GM21576 (cell line): Measurements from ENCODE around the gene HOXD8.
A peak's percentile ranks its signal among the peaks of the same experiment; 100 is the strongest.

Source experiments
- ATAC-seq: cut with Tn5 transposase; IDR thresholded peaks from one replicate; pipeline ENCODE4 v1.9.1; 2021; ENCODE audit warnings: mild to moderate bottlenecking, moderate library complexity; ENCODE audit not compliant: unreplicated experiment

Gene HOXD8

GRCh38 chr2:176128172-176128981 is 1.1 kb upstream of the HOXD8 start:
- ATAC-seq, result no peak

DNA sequence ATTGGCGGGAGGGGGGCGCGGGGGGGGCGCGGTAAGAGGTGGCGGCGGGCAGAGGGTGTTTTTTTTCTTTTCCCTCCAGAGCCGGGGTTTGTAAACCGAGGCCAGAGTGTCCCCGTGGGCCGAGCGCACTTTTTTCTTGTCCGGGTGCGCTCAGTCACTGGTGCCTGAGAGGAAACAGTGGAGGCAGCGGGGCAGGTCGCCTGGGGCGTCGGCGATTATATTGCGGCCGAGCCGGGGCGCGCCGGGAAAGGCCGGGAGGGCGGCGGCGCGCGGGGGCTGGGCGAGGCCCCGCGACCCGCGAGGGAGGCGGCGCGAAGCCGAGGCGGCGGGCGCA is 275 bp downstream of the HOXD8 start:
- no peak for ATAC-seq

GRCh38 chr2:176130147-176130956 is 847 bp downstream of the HOXD8 start:
- no peak for ATAC-seq

DNA sequence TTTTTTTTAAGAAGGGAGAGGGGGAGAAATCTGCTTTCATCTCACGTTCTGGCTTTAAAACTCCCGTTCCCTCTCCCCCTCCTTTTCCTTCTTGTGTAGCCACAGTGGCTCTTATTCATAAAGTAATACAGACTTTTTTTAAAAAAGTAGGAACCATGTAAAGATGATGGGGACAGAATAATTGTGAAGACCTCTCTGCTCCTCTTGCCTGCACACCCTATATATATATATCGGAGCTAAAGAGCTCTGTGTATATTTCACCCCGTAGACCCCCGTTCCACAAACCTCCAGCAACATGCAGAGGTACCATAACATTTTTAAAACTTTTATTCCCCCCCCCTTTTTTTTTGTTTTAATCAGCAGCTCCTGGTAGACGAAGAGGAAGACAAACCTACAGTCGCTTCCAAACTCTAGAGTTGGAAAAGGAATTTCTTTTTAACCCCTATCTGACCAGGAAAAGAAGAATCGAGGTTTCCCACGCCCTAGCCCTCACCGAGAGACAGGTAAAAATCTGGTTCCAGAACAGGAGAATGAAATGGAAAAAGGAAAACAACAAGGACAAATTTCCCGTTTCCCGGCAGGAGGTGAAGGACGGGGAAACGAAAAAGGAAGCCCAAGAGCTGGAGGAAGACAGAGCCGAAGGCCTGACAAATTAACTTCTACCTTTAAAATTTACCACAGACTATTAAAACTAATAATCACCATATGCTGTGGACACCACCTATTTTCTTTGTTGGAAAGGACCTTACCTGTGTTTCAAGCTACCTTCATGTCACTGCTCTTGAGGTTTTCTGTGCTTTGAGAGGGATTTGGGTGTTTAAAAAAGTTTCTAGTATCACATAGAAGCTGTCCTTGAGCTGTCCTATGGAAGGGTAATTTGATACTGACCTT is 1.7 kb downstream of the HOXD8 start:
- ATAC-seq, result no peak

GRCh38 chr2:176131848-176132158 is 2.3 kb downstream of the HOXD8 start:
- ATAC-seq, result no peak

- no peak for ATAC-seq
These were observed 3.0 kb downstream of the HOXD8 start for GRCh38 chr2:176132205-176133171.

GRCh38 chr2:176133389-176133788 is 3.9 kb downstream of the HOXD8 start:
- no peak for ATAC-seq

DNA sequence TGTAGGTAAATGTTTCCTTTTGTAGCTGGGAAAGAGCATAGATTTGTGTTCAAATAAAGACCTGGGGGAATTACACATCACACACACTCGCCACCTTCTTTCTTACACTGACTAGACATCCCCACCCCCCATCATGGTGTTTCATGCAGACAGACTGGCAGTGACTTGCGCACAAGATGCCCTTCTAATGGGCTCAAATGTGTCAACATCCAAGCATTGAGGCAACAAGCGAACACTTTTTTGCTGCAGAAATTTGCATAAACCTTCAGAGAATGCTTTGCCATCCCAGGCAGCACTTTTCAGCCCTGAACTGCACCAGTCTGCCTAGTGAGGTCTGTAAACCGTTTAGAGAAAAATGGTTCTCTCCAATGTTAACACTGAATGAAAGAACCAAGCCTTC is 4.5 kb downstream of the HOXD8 start:
- ATAC-seq, result no peak

DNA sequence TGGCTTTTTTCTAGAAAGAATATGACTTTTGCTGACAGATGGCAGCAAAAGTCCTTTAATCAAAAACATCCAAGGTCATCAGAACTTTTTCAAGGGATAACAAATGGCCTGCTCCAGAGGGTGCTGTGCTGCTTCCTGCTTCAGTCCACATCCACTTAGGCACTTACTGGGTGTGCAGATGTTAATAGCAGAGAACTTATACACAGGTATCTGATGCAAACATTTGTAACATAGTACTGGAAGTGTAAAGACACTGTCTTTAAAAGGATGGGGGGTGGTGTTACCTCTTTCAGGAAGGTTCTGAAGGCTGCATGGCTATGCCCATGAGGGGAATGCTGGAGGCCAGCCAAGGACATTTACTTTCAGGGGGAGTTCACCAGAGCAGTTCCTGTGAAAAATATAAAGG is 5.5 kb downstream of the HOXD8 start:
- no peak for ATAC-seq

DNA sequence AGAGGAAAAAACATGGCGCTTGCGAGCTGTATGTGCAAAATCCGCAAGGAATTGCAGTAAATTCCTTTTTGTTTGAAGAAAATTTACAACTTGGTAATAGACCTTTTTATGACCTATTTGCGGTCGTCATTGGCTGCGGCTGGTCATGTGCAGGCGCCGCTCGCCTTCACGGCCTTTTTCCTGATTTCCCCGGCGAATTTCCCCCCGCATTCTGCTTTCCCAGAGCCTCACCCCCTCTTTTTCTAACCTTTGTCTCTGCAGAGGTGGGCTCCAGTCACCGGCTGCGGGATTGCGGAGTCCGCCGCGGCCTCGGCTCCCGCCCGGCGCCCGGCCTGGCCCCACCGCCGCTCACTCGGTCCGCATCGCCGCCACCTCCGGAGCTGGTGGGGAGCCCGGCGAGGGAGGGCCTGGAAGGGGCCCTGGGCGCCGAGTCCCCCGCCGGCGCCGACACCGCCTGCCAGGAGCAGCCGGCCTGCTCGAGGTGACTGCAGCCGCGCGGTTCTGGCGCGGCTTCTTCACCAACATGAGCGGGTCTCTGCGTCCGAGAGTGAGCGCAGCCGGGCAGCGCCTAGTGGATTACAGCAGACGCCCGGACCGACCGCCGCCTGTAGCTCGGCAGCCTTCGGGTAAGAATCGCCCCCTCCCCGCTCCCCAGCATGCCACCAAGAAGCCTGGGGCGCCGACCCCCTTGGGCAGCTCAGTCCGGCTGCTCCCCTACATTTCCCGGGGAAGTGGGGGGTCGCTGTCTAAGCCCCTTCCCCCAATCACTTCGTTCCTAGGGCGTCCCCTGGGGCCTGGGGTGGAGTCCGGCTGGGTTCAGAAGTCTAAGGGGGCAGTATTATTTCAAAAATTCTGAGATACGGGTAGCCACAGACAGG is 7.1 kb downstream of the HOXD8 start:
- ATAC-seq, result no peak

DNA sequence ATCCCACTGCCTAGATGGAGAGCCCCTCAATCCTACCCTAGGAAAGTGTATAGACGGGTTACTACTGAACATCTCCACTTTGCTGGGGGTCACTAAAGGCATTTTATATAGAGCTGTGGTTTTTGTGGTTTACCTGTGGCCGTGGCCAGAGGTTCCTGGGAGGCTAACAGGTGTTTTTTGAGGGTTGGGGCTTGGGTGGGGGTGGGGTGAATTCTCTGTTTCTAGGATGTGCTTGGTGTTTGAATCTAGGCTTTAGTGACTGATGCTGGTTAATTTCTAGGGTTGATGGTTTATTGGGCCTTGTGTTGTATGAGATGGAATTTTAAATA is 7.7 kb downstream of the HOXD8 start:
- ATAC-seq, result no peak

DNA sequence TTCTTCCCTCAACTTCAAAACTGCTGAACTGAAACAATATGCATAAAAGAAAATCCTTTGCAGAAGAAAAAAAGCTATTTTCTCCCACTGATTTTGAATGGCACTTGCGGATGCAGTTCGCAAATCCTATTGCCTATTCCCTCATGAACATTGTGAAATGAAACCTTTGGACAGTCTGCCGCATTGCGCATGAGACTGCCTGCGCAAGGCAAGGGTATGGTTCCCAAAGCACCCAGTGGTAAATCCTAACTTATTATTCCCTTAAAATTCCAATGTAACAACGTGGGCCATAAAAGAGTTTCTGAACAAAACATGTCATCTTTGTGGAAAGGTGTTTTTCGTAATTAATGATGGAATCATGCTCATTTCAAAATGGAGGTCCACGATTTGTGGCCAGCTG is 8.4 kb downstream of the HOXD8 start:
- no peak for ATAC-seq

GRCh38 chr2:176138526-176138922 is 9.0 kb downstream of the HOXD8 start:
- ATAC-seq, result no peak

DNA sequence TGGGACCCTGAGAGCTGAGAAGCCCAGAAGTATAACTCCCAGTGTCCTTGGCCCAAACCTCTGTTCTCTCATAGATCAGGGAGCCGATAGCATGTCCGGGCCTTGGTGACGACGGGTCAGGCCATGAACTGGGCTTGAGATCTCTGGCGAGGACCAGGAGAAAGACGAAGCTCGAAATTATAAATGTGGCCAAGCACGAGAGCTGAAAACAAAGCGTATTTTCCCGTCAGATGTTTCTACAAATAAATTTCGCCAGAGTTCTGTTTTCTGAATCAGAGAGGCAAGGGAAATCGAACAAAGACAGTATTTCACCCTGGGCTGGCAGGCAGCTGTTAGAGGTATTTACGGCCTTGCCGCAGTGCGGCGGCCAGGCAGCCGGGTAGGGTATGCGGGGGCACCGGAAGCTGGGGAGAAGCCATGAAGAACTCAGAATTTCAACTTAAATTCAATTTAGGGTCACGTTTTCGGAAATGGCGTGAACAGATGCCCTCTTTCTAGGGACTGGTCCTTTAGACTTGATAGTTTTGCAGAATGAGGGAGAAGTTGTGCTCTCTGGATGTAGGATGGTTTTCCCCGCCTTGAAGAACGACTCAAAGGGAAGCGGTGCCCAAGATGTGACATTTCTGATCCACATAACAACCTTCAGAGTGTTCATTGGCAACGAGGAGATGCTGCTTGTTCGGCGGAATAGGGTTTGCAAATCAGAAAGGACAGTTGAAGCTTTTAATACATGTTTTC is 9.6 kb downstream of the HOXD8 start:
- ATAC-seq, result no peak

GRCh38 chr2:176139661-176140512 is 10.4 kb downstream of the HOXD8 start:
- ATAC-seq, result no peak

GRCh38 chr2:176140513-176141317 is 11.2 kb downstream of the HOXD8 start:
- peak; percentile 87 for ATAC-seq

GRCh38 chr2:176142281-176142680 is 12.8 kb downstream of the HOXD8 start:
- ATAC-seq, result no peak
